Gastrocnemius medialis (tissue), 4 donors: ENCODE results near the gene ZDHHC14. TPM values are rescaled to one million over a fixed set of nuclear protein-coding genes. Genes with fewer than 3 reads are reported as not detected.

ENCODE experiments used
- ATAC-seq, 2 donors: fragments of 150-250 bp; one replicate each; pipeline ENCODE4 v1.9.1; 2016
- DNase-seq, 2 donors: peaks; one replicate each; pipeline ENCODE4 v3.0.0-alpha.2; 2019
- H3K27ac ChIP-seq, 4 donors: fragments of 200-600 bp; sonication (generic); 1 replicate in 1 of 4; 2 replicates in 3 of 4; pipeline ENCODE4 v1.5.1; 2016 to 2018; ENCODE audit warnings: mild to moderate bottlenecking in 2 of 4, moderate library complexity in 1 of 4
- H3K27me3 ChIP-seq, 3 donors: fragments of 200-600 bp; sonication (generic) in 2 of 3; 1 replicate in 1 of 3; 2 replicates in 2 of 3; pipeline versions ENCODE4 v1.5.1 to v1.6.0; 2016 to 2019; ENCODE audit warnings: mild to moderate bottlenecking in 1 of 3, moderate library complexity in 1 of 3
- H3K36me3 ChIP-seq, 2 donors: fragments of 200-600 bp; sonication (generic) in 1 of 2; one replicate each; pipeline ENCODE4 v1.5.1; 2017 to 2018
- H3K4me1 ChIP-seq, 2 donors: fragments of 200-600 bp; sonication (generic) in 1 of 2; one replicate each; pipeline ENCODE4 v1.5.1; 2016 to 2017; ENCODE audit warnings: mild to moderate bottlenecking in 2 of 2
- H3K4me3 ChIP-seq, 4 donors: fragments of 200-600 bp; sonication (generic) in 3 of 4; 1 replicate in 1 of 4; 2 replicates in 3 of 4; pipeline ENCODE4 v1.5.1; 2016 to 2019; ENCODE audit warnings: mild to moderate bottlenecking in 2 of 4
- H3K9me3 ChIP-seq, 3 donors: fragments of 200-600 bp; sonication (generic) in 2 of 3; 1 replicate in 1 of 3; 2 replicates in 2 of 3; pipeline ENCODE4 v1.5.1; 2016 to 2019
- POLR2A ChIP-seq, 2 donors: fragments of 450-650 bp; IDR thresholded peaks; one replicate each; pipeline ENCODE4 v1.6.1; 2017; ENCODE audit warnings: antibody characterized with exemption in 2 of 2, mild to moderate bottlenecking in 2 of 2, moderate library complexity in 2 of 2
- in situ Hi-C, 4 donors: fragments of 200-750 bp; cut with MboI; loops; one replicate each; pipeline versions ENCODE4 v1.15.0 to v1.8.0; 2017; ENCODE audit warnings: low sequenced_read_pairs in 4 of 4
- intact Hi-C: fragments of 100-400 bp; cut with DNase I; formaldehyde crosslinking; loops from one replicate; pipeline ENCODE4 v1.15.1; 2023; ENCODE audit warnings: low total_unique reads
- total RNA-seq, 4 donors: library from RNA; depleted of rRNA; stranded (reverse); fragments of >200 nt; gene quantifications; one replicate each; pipeline versions ENCODE4 v1.1.0 to v1.2.3, GENCODE V29; 2016
- TF ChIP-seq, protein P1 (sequence below), 5 experiments: fragments of 450-650 bp in 3 of 5; fragments of 200-600 bp in 2 of 5; sonication (generic) in 2 of 5; IDR thresholded peaks in 4 of 5; conservative IDR thresholded peaks in 1 of 5; 1 replicate in 4 of 5; 2 replicates in 1 of 5; pipeline ENCODE4 v1.5.1; 2016 to 2019; ENCODE audit warnings: antibody characterized with exemption in 5 of 5, mild to moderate bottlenecking in 3 of 5, moderate library complexity in 3 of 5

Gene ZDHHC14
- total RNA-seq, 4 donors from 2014 or later = 3.7 to 7.7 (median 5.9) TPM

DNA sequence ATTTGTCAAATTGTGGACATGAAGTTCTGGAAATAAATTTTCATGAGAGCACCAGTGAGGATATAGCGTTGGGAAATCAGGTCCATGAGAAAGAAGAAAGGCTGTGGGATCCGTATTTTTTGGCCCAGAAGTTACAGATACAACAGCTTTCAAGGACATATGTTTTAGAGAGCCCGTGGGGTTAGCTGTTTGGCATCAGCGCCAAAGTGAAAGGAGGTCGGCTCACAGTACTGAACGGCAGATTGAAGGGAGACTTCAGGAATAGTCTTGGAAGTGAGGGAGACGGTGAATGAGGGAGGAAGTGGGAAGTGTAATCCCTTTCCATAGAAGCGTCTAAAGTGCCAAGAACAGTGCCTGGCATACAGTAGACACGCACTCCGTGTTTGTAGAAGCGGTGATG lies 31.8 kb downstream of the ZDHHC14 start:
- intact Hi-C loops = no loop called here

DNA sequence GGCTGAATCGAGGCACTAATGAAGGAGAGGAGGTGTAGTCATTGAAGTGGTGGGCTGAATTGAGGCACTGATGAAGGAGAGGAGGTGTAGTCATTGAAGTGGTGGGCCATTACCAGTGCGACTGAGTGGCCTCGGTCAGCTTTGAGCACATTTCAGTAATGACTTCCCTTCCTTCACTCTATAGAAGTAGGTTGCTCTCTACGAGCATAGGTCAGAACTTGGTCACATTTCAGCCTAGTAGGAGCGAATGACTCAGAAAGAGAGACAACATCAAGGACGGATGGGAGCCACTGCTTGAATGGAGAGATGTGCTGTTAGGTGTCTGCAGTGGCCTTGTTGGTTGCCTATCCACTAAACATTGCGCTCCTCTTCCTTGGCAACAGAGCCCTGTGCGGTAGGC lies 39.5 kb downstream of the ZDHHC14 start:
- DNase-seq = no peak
- in situ Hi-C loops (no loop called here), intact Hi-C loops (no loop called here)
- Histone ChIP-seq H3K4me3 (no peak overlapping the region), H3K36me3 (no peaks in the 10 kb centered on the region), H3K4me1 (peaks cover 0 to 3% of the 10 kb centered on the region in 2 donors), H3K9me3 (no peaks in the 10 kb centered on the region), H3K27ac (no peak overlapping the region), H3K27me3 (no peaks in the 10 kb centered on the region)
- TF ChIP-seq, protein P1, sequence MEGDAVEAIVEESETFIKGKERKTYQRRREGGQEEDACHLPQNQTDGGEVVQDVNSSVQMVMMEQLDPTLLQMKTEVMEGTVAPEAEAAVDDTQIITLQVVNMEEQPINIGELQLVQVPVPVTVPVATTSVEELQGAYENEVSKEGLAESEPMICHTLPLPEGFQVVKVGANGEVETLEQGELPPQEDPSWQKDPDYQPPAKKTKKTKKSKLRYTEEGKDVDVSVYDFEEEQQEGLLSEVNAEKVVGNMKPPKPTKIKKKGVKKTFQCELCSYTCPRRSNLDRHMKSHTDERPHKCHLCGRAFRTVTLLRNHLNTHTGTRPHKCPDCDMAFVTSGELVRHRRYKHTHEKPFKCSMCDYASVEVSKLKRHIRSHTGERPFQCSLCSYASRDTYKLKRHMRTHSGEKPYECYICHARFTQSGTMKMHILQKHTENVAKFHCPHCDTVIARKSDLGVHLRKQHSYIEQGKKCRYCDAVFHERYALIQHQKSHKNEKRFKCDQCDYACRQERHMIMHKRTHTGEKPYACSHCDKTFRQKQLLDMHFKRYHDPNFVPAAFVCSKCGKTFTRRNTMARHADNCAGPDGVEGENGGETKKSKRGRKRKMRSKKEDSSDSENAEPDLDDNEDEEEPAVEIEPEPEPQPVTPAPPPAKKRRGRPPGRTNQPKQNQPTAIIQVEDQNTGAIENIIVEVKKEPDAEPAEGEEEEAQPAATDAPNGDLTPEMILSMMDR (IDR thresholded peaks at IDR 0.05 in 4 of 5, conservative IDR thresholded peaks at IDR 0.05 in 1 of 5) = no peak
- TF ChIP-seq POLR2A (IDR thresholded peaks at IDR 0.05) = no peak
- no peak for ATAC-seq

More for the DNA sequence above, 31.8 kb downstream of the ZDHHC14 start:
- no peaks in the 10 kb centered on the region for H3K9me3 ChIP-seq
- no peak overlapping the region for H3K4me3 ChIP-seq
- H3K36me3 ChIP-seq = no peaks in the 10 kb centered on the region
- ATAC-seq (no peak), DNase-seq (no peak)
- no peaks in the 10 kb centered on the region for H3K27me3 ChIP-seq
- no peaks in the 10 kb centered on the region for H3K4me1 ChIP-seq
- TF ChIP-seq, protein P1 (IDR thresholded peaks at IDR 0.05 in 4 of 5, conservative IDR thresholded peaks at IDR 0.05 in 1 of 5) = no peak
- no peak for TF ChIP-seq POLR2A (IDR thresholded peaks at IDR 0.05)
- no peak overlapping the region for H3K27ac ChIP-seq
- in situ Hi-C loops = no loop called here

DNA sequence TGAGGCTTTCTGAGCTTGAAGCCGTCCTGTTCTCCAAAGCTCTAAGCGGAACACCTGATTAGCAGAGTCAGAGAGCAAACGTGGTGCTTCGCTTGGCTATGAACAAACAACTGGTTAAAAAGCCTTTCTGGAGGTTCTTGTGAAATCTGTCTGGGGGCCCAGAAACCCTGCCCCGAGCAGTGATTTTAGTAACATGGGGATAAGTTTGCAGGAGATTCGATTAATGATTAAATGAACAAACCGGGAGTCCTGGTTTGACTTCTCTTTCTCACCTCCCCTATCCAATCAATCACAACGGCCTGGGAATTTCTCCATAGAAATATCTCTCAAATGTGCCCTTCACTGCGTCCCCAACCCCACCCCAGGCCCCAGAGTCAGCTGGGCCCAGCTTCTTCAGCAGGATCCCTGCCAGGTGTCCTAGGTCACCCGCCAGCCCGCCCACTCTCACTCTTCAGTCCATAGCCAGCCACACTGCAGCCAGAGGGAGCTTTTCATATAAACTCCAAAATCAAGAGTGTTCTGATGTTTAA lies 43.6 kb downstream of the ZDHHC14 start:
- TF ChIP-seq, protein P1 (IDR thresholded peaks at IDR 0.05 in 4 of 5, conservative IDR thresholded peaks at IDR 0.05 in 1 of 5) = no peak
- TF ChIP-seq POLR2A (IDR thresholded peaks at IDR 0.05) = no peak
- H3K4me1 ChIP-seq = peaks cover 4 to 16% of the 10 kb centered on the region in 2 donors
- no peak overlapping the region for H3K4me3 ChIP-seq
- H3K27ac ChIP-seq = no peak overlapping the region
- DNase-seq (no peak), ATAC-seq (no peak)
- no peaks in the 10 kb centered on the region for H3K9me3 ChIP-seq
- intact Hi-C loops = no loop called here
- H3K36me3 ChIP-seq = no peaks in the 10 kb centered on the region
- no peaks in the 10 kb centered on the region for H3K27me3 ChIP-seq
- in situ Hi-C loops = no loop called here

DNA sequence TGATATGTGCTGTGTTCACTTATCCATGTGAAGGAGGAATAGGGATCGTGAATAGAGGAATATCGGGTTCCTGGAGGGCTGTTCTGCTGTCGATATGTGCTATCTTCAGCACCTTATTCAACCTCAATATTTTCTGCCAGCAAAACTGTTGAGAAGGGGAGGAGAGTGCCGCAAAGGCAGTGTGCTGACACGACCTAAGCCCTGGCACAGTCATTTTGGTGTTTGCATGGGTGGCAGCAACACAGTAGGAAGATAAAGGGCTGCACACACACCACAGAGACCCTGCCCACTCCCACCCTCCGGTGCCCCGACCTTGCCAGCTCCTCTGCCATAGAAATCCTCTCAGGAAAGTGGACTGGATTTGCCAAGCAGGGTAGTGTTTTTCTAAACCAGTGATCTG lies 47.0 kb downstream of the ZDHHC14 start:
- ATAC-seq = no peak
- H3K9me3 ChIP-seq = no peaks in the 10 kb centered on the region
- peaks cover 24 to 35% of the 10 kb centered on the region in 2 donors for H3K4me1 ChIP-seq
- no peak for DNase-seq
- peak overlapping the region in 1 of 4 donors; percentile 78 for H3K27ac ChIP-seq
- TF ChIP-seq, protein P1 (IDR thresholded peaks at IDR 0.05 in 4 of 5, conservative IDR thresholded peaks at IDR 0.05 in 1 of 5) = no peak
- no peak for TF ChIP-seq POLR2A (IDR thresholded peaks at IDR 0.05)
- no peak overlapping the region for H3K4me3 ChIP-seq
- no peaks in the 10 kb centered on the region for H3K36me3 ChIP-seq
- in situ Hi-C loops = no loop called here
- no peaks in the 10 kb centered on the region for H3K27me3 ChIP-seq
- intact Hi-C loops = no loop called here
